ENCODE measurements around the gene TOMM6.

The TOMM6 gene

DNA sequence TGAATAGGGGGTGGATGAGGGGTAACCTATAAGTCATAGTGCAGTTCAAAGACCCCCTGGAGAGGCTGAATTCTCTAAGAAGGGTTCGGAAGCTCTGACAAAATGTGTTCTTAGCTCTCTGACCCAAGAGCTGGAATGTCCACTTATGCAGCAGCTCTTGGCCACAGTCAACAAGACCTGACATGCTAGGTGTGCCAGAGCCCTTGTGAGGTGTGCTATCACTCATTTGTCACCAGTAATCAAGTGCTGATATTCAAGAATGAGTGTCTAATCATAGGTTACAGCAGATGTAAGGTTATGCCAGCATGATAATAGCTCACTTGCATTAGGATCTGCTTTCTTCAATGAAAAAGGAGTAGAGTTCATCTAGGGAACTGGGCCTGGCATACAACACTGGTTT is 28.1 kb downstream of the TOMM6 start:
- in situ Hi-C loops (cut with HindIII; ENCODE audit: low sequenced_read_pairs), result no loop called here

DNA sequence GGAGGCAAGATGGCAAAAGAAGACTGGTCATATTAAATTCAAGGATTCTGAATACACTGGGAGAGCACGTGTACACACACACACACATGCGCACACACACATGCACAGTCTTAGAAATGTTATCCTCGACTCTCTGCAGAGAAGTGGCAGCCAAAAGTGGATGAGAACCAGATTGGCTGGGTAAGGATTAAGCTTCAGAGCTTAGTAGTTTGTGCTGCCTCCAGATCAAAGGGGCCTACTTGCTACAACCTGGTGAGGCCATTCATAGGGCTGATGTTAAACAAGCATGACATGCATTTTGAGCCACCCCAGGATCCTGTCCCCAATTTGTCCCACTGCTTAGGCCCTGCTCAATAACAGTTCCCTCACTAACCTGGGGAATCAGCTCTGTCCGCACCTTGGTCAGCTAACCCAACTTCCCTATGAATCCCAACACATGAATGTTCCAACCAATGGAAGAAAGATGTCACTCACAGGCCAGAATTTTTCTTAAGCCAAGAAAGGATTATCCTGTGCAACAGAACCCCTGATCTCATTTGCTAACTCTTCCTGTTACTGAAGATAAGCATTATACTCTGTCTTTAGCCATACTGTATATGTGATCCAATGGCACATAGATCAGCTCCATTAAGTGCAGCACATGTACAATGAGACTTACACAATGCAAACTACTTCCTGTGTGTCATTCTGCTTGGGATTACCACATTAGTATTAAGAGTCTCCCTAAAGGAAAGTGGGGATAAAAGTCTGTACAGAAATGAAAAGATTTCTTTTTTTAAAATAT is 31.0 kb downstream of the TOMM6 start:
- in situ Hi-C loops (cut with HindIII; ENCODE audit: low sequenced_read_pairs), result no loop called here

DNA sequence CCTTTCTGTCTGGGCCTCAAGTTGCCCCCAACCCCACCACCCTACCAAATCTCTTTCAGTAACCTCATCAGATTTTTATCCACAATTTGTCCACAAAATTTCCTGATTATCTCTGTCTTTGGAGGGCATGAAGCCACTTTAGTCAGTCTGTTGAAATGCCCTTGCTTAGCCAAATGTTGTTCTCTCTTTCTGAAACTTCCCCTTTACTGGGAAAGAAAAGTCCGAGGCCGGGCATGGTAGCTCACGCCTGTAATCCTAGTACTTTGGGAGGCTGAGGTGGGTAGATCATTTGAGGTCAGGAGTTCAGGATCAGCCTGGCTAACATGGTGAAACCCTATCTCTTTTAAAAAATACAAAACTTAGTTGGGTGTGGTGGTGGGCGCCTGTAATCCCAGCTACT is 33.8 kb downstream of the TOMM6 start:
- in situ Hi-C loops (cut with HindIII; ENCODE audit: low sequenced_read_pairs), result no loop called here

DNA sequence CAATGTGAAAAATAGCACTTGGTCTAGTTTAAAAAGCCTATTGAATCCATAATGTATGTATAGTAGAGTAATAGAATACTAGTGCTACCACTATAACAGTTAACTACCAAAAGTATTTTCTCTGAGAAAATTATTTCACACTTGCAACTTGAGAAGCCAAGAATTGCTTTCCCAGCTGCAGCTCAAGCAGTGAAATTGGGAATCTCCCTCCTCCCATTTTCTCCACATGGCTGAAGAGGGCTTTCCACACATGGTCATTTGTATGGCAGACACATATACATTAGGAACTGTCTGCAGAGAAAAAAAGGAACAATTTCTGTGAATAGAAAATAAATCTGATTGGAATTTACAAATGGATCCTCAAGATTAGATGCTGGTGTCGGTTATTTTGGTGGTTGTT is 34.5 kb downstream of the TOMM6 start:
- in situ Hi-C loops (cut with HindIII; ENCODE audit: low sequenced_read_pairs), result no loop called here

DNA sequence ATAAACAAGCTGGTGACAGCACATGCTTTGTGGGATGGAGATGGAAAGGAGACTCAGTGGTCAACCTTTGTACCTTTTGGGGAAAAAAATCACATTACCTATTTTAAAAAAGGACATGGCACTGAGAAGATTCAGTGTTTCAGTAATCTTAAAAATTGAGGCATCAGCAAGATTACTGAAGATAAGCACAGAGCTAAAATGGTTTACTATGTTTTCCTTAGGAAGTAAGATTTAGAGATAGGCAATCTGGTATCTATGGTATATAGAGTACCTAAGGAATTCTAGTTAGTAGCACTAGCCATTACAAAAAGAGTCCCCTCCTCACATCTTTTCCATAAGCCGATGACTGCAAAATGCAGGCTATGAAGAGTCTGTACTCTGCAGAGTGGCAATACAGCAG is 35.7 kb downstream of the TOMM6 start:
- in situ Hi-C loops (cut with HindIII; ENCODE audit: low sequenced_read_pairs), result no loop called here

DNA sequence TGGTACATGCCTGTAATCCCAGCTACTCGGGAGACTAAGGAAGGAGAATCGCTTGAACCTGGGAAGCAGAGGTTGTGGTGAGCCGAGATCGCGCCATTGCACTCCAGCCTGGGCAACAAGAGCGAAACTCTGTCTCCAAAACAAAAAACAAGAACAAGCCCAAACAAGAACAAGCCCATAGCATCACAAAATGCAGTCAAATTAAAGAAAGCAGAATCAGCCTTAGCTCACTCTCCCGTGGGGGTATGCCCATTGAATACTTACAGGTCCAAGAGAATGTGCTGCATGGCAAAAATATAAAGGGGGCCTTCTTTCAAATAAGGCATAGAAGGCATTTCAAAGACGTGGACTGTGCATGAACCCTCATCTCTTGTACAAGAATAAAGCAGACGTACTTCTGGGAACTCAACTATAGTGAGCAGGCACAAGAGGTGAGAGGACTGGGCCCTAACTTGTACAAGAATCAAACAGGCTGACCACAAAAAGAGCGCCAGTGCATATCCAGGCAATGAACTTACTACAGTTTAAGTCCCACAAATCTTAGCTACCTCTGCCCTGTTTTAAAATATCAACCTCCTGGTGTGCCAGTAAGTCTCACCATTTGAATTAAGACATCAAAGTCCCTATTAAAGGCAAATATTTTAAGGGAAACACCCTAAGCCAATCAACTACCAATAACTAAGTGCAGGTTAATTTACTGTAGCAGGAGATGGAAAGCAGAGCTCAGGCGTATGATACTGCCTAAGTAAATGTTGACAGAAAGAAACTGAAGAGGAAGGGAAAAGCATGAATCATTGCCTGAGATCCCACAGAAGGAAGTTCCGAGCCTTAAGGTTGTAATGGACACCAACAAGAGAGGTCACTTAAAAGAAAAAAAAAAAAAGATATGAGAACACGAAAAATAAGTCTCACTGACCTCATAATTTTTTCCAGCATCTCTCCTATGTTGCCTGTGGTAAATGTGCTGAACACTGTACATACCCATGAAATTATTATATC is 37.4 kb downstream of the TOMM6 start:
- in situ Hi-C loops (cut with HindIII; ENCODE audit: low sequenced_read_pairs), result no loop called here

DNA sequence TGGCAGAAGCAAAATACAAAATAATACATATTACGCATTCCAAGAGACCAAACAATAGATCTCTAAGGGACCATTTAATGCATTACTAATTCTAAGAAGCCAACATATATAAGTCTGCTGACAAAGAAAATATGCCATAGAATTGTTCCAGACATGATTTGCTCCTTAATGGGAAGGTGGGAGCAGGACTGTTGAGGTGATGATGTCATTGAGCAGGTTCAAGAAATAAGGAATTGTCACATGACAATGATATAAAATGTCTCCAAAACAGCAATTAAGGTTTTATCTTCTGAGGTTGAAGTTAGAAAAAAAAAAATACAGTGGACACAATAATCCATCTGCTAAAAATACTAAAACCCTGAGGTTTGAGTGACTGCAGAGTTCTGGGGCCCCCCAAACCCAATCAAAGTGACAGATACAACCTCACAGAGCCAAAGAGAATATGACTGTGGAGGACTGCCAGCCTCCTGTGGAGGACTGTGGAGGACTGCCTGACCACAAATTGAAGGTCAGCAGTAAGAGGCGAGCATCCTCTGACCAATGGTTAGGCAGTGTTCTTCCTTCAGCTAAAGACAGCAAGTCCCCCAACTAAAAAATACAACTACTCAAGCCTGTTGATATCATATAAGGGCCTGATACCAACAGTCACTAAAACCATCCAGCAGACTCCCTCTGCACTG is 39.0 kb downstream of the TOMM6 start:
- in situ Hi-C loops (cut with HindIII; ENCODE audit: low sequenced_read_pairs), result no loop called here

DNA sequence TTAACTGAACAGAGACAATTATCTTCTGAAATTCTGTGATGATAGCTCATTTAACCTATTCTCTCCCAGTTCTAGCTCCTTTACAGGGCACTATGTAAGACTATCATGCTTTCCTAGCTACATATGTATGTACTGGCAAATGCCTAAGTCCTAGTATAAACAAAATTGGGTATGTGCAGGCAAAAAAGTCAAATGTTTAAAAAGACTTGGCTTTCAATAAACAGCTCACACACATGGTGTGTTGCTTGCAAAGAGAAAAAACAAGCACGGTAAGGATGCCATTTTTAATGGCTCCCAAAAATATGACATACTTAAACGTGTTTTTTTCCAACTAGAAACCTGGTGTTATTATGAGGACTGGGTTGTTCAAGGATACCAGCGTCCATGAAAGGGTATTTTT is 44.8 kb downstream of the TOMM6 start:
- in situ Hi-C loops (cut with HindIII; ENCODE audit: low sequenced_read_pairs), result loop anchor here (5.0 kb wide), 1 partner anchor 40 kb away; no protein-coding TSS in a partner anchor

DNA sequence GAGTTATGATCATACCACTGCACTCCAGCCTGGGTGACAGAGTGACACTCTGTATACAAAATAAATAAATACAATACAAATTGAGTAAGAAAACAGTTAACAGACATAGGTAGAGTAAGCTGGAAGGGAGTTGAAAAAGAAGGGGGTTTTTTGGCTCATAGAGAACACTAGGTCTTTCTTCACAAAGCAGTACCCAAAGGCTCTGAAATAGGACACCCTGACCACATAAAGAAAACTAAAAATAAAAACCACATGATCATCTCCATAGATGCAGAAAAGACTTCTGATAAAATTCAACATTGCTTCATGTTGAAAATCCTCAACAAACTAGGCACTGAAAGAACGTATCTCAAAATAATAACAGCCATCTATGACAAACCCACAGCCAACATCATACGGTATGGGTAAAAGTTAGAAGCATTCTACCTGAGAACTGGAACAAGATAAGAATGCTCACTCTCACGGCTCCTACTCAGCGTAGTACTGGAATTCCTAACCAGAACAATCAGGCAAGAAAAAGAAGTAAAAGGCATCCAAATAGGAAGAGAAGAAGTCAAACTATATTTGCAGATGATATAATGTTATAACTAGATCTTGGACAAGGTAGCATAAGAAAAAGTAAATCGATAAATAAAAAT is 48.6 kb downstream of the TOMM6 start:
- in situ Hi-C loops (cut with HindIII; ENCODE audit: low sequenced_read_pairs), result no loop called here

DNA sequence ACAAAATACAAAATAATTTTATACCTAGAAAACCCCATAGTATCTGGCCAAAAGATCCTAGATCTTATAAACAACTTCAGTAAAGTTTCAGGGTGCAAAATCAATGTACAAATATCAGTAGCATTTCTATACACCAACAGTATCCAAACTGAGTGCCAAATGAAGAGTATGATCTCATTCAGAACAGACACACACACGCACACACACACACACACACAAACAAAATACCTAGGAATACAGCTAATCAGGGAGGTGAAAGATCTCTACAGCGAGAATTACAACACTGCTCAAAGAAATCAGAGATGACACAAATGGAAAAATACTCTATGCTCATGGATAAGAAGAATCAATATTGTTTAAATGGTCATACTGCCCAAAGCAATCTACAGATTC is 49.2 kb downstream of the TOMM6 start:
- in situ Hi-C loops (cut with HindIII; ENCODE audit: low sequenced_read_pairs), result no loop called here
